ENCODE measurements around the gene NPDC1. TPM values are rescaled to one million over a fixed set of nuclear protein-coding genes. Genes with fewer than 3 reads are reported as not detected.

The NPDC1 gene
- total and polyA plus RNA-seq, 2 of the 8 experiments (the other 6 are each of a cell fraction or from before 2014, with no cell fraction given), result 26.2 to 44.1 TPM

GRCh38 chr9:137058521-137059234 is 12.7 kb upstream of the NPDC1 start (continued):
- TF ChIP-seq JUN (IDR thresholded peaks at IDR 0.05; ENCODE audit: low read depth, low read length) (no peak), RBBP5 (IDR thresholded peaks at IDR 0.05; ENCODE audit: borderline replicate concordance, low read depth, low read length) (no peak), EZH2 (IDR thresholded peaks at IDR 0.05; ENCODE audit: low read depth, low read length, severe bottlenecking) (no peak), POLR2A (IDR thresholded peaks at IDR 0.05; ENCODE audit: control extremely low read depth in 1 of 2, low read depth in 2 of 2, low read length in 2 of 2) (no peak), SIRT6 (IDR thresholded peaks at IDR 0.05; ENCODE audit: low read length) (no peak), MAX (IDR thresholded peaks at IDR 0.05) (no peak), PHF8 (conservative IDR thresholded peaks at IDR 0.05; ENCODE audit: low read depth, low read length) (no peak), SIN3A (conservative IDR thresholded peaks at IDR 0.05 in 1 of 2, IDR thresholded peaks at IDR 0.05 in 1 of 2; ENCODE audit: low read depth in 1 of 2, low read length in 2 of 2) (no peak)
